Ishikawa (cell line): ENCODE measurements around the gene ZNF614.

Experiments used
- CREB1 ChIP-seq: IDR thresholded peaks from 2 replicates; pipeline ENCODE4 v1.6.1; 2012; ENCODE audit warnings: low read depth
- EP300 ChIP-seq: IDR thresholded peaks from 2 replicates; pipeline ENCODE4 v1.6.1; 2012; ENCODE audit warnings: borderline replicate concordance
- TCF12 ChIP-seq: IDR thresholded peaks from 2 replicates; pipeline ENCODE4 v1.6.1; 2012; ENCODE audit warnings: low read depth

DNA sequence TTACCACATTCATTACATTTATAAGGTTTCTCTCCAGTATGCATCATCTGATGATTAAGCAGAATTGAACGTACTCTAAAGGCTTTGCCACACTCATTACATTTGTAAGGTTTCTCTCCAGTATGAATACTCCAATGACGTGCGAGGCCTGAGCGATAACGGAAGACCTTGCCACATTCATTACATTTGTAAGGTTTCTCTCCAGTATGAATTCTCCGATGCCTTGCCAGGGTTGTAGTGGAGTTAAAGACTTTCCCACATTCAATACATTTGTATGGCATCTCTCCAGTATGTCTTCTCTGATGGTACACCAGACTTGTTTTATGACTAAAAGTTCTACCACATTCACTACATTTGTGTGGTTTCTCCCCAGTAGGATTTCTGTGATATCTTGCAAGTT lies 37.2 kb upstream of the ZNF614 start:
- TF ChIP-seq EP300 (no peak), CREB1 (no peak), TCF12 (no peak)
